GM04504 (cell line): ENCODE results near the gene PLEKHA3.
A peak's percentile ranks its signal among the peaks of the same experiment; 100 is the strongest.
"Not testable (repeated sequence)": the region's sequence is repeated elsewhere in the genome, so short reads cannot be mapped to it uniquely, and the experiment has no call there.

ENCODE experiments used
- DNase-seq: peaks from one replicate; pipeline ENCODE4 v3.0.0-alpha.2; 2012; ENCODE audit warnings: low read depth

Gene PLEKHA3

DNA sequence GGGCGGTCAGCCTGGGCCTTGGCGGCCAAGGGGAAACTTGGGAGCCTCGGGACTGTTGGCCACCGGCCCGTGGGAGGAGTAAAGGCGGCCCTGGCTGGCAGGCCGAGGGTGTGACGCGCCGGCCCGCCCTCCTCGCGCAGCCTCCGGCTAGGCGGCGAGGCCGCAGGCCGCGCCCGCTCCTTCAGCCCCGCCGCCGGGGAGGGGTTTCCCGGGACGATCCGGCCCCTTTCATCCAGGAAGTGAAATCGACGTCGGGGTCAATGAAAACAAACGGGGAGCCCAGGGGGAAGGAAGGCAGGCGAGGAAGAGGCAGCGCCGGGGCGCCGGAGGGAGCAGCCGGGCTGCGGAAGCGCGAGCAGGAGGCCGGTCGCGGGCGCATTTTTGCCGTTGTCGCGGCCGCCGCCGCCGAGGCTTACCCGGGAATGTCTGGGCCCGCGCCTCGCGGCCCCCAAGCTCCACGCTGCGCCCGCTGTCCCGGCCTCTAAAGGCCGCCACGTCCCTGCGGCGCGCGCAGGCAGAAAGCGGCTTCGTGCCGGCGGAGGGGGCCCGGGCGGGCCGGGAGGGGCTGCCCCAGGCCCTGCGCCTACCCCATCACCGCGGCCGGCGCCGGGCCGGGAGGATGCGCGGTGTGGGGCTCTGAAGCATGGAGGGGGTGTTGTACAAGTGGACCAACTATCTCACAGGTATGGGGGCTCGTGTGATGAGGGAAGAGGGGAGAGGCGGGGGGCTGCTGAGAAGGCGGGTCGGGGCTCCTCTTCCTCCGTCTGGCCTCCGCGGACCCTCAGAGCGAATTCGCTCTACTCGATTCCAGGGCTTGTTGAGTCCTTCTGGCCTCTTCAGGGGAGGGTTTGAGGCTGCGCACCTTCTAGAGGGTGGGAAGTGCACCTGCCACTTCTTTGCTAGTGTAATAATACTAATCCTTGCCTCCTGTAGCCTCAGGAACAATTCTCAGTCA lies at the start of gene PLEKHA3:
TSS of gene PLEKHA3 (plus strand) at position 231 of the 955 bp plus-strand sequence. CDS start at position 644, 413 bp downstream.
- peak; percentile 91 for DNase-seq

DNA sequence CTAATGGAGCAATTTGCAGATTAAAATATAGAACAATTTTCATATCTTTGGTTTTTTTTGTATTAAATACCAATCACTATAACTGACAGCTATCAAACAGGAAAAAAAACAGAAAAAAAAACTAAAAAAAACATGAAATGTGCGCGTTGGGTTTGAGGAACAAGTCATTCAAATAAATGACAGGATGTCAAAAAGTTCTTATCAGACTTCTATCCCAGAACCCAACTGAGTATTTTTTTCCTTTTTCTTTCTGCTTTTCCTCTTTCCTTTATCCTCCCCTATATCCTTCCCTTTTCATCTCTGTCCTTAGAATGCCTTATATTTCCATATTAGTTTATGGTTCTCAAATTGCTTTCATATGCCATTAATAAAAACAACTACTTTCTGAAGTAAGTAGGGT lies 43.6 kb upstream of the PLEKHA3 start:
- no peak for DNase-seq

DNA sequence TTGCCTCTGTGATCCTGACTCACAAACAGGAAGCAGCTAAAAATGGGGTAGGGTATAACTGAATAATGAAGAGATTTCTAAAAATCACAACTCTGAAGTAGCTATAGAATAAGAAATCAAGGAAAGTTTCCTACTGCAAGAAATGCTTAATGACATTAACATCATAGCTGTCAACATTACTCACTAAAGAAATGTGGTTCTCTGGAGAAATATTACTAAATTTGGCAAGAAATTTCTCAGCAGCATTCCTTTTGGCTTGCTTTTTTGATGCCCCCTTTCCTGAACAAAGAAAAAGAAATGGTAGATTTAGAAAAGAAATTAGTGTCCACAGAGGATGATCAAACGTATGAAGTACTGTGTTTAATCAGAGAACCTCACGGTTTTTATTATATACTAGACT lies 38.8 kb upstream of the PLEKHA3 start:
- DNase-seq, result no peak

DNA sequence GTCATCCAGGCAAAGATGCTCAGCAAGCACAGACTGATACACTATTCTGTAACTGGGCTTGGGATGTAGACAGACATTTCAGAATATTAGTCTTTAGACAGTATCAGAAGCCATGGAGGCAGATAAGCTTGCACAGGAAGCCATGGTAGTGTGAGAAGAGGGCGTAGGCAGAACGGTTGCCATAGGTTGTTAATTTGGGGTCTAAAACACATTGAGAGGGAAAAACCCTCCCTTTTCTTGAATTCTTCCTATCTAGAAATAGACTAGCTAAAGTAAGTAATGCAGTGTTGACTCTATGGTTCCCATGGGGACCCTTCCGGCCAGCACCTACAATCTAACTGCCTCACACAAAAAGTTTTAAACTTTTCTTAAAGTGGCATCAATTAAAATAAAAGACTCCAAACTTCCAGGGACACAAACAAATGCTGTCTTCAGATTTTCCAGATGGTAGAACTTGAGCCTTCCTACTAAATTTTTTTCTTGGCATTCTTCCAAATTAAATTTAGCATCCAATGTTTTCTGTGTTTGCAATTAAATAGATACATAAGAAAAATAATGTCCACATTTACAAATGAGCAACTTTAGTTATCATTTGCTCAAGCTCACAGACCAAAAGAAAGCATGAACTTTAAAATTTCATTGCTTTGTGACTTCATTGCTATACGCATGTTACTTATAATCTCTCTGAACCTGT lies 31.1 kb upstream of the PLEKHA3 start:
- DNase-seq, result no peak

DNA sequence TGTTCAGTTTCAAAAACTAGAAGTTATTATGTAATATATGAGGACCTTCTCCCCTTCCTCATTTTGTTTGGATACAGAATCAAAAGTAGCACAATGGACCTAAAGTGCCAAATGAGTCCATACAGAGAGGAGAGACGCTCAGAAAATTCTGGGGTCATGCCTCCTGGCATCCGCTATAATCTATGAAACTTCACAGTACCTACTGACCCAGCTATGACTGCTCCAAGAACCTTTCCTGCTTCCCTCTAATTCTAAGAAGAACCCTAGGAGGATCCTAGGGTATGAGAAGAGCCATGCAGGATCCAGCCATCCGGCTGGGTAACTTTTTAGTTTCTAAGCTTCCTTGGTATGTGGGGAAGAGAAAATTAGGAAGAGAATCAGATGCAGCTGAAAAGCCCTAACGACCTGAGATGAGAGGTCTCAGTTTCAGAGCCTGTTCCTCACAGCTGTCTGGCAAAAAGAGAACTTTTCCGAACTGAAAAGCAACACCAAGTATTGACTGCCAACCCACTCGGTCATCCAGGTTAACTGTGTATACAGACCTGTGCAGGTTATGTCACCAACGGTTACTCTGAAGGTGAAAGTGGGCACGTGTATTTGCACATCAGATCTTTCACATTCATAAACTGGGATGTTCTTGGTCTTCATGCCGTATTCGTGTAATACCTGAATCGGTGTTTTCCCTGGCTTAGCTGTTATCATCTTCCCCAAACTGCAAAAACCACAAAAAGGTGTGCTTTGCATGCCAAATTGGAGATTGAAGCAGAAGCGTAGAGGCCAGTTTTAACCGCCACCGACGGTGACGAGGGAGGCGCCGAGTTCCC lies 30.3 kb upstream of the PLEKHA3 start:
- no peak for DNase-seq

DNA sequence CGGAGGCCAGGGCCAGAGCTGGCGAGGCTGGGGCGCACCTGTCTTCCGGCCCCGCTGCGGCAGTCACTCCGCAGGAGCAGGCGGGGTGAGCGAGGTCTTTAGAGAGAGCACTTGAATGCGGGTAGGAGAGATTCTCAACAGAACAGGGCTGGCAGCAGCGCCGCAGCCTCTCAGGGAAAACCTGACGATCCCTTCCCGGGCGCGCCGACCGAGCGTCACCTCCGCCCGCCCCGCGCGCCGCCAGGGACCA lies 29.8 kb upstream of the PLEKHA3 start:
- DNase-seq, result no peak

DNA sequence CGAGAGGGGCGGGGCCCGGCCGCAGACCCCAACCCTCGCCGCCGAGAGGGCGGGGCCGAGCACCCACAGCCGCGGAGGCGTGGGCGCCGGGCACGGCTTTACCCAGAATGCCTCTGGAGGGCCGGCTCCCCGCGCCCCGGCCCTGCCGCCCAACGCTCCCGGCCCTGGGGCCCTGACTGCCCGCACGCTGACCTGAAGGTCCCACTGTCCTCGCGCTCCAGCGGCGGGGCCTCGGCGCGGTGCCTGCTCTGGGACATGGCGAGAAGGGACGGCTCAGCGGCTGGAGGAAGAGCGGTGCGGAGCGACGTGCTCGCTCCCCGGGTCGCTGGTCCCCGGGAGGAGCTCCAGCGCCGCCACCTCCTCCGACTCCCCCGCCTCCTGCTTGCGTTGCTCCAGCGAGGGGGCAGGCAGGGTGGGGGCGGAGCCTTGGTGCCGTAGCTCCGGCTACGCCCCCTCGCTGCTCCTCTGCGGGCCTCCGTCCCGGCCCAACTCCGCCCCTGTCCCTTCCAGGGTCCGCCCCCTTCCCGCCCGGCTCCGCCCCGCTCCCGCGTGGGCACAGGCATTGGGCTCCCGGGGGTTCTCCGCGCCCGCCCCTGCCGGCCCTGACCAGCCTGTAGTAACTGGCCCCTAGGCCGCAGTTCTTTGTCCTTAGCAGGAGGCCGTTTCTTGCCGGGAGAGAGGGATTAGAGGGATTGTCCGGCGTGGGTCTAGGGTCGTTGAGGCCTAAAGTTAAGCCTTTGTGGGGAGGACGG lies 29.3 kb upstream of the PLEKHA3 start, which contains the start of the genes PJVK and PRKRA:
TSS of gene PJVK (plus strand) at position 605 of the 752 bp plus-strand sequence. CDS start 2,032 bp downstream, outside the sequence.
TSS of gene PRKRA (minus strand) at position 402 of the 752 bp plus-strand sequence. CDS start at position 257, 145 bp downstream.
- DNase-seq, result peak; percentile 95

DNA sequence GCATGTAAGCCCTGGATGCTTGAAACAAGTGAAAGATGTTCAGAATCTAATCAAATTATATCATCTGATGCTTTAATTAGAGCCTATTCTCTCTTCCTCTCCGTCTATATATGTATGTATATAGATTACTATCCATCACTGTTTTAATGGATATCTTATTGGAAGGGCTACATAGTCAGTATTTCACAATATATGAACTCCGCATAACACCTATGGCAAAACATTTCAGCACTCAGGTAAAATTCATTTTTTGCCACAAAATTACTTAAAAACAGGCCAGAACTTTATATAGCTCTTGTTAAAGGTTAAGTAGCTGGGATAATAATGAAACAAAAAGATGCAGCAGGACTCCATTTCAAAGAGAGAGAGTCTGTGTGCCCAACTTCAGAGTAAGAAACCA lies 27.9 kb upstream of the PLEKHA3 start:
- DNase-seq, result no peak

DNA sequence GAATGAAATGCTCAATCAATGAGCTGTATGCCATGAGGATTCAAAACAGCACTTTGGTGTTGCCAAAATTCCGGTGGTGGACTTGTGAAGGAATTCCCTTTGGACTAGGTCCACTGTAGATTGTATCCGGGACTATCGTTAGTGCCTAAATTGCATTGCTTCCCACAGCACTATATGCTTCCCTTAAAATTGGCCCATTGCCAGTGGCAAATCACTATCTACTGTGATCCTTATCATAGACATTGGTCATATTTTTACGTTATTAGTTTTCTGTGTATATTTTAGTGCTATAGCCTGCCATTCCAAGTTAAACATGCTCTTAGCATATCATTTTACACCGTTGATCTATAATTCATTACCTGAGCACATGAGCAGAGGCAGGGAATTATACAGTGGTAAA lies 27.4 kb upstream of the PLEKHA3 start:
- no peak for DNase-seq

DNA sequence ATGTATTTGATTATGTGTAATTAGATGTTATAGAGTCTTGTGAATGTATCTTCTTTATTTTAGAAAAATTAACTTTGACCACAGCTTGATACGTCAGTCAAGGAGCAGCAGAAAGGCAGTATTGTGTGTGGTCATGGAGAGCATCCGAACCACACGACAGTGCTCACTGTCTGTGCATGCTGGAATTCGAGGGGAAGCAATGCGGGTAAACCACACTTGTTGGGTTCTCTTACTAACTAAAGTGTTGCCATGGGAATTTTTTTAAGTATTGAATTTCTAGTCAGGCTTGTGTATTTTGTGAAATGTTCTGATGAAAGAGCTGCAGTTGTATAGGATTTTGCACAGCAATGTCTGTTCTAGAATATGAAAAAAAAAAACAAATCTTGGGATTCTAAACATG lies 24.3 kb upstream of the PLEKHA3 start:
- no peak for DNase-seq

DNA sequence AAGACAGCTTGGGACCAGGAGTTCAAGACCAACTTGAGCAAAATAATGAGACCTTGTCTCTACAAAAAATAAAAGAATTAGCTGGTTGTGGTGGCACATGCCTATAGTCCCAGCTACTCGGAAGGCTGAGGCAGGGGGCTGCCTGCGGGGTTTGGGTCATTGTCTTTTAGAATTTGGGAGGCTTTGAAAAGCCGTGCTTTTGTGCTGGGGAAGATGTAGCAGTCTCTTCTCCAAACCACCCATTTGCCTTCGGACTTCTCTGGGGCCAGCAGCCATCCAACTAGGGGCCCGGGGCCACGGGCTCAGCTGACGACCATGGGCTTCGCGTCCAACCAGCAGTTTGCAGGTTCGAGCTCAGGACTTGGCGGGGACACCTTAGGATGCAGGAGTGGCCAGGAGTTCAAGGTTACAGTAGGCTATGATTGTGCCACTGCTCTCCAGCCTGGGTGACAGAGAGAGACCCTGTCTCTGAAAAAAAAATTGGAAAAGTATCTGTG lies 22.8 kb upstream of the PLEKHA3 start:
- no peak for DNase-seq

DNA sequence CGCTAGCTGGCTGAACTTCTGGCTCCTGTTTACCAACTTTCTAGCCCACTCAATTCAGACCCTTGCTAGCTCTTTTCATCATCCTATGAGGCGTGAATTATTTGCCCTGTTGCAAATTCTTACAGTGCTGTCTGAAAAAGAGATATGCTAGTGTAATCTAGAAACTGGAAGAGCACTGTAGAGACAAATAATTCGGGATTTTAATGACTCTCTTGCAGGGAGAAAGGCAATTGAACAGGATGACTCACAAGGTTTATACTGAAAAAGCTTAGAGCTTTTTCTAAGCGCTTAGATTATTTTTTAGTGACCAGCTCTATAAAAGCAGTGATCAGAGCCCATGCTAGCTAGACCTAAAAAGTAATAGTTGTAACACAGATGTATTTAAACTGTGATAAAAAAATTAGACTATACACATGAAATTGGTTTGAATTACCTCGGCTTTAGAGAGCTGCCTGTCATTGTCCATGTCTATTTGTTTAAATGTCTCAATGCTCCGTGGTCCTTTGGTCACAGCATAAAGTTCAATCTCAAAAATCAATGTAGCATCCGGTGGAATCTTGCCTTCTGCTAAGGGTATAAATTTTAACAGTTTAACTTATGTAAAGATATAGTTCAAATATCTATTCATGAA lies 10.9 kb upstream of the PLEKHA3 start:
- DNase-seq, result no peak

DNA sequence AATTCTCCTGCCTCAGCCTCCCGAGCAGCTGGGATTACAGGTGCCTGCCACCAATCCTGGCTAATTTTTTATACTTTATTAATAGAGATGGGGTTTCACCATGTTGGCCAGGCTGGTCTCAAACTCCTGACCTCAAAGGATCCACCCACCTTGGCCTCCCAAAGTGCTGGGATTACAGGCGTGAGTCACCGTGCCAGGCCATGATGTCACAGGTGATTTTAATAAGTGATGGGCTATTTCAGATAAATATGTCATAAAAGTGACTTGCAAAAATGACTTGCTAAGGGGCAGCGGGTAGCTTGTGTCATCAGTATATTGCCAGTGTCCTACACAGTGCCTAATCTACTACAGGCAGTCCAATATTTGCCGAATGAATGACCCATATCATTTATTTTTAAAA lies 8.9 kb upstream of the PLEKHA3 start:
- not testable (repeated sequence) for DNase-seq

DNA sequence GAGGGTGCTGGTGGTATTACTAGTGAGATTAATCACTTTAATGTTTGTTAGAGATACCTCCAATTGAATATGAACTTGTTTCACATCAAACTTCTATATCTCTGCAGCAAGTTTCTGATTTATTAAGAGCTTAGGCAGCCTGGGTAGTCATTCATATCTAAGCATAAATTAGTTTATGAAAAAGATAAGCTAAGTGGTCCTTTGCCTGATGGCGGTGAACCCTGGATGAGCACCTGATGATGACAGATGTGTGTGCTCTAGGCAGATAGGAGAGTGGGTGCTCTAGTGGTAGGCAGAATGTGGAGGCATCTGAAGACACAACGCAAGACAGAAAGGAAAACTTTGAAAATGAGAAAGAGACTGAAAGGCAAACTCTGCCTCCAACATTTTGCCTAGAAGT lies 6.9 kb upstream of the PLEKHA3 start:
- DNase-seq, result no peak

DNA sequence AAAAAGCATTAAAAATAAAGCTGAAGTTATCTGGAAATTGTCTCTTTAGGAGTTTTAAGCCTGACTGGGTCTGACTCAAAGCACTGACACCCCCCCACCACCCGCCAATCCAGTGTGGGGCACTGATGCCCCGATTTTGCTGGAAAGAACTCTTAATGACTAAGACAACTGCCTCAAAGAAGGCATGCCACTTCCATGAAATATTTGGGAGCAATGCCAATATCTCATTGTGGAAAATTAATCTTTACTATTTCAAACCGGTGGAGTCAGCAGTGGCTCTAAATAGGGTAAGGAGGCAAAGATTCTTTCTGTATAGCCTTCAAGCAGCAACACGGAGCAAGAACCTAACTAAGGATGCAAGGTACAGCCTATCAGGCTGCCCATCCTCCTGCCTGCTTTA lies 6.3 kb upstream of the PLEKHA3 start:
- DNase-seq, result no peak

DNA sequence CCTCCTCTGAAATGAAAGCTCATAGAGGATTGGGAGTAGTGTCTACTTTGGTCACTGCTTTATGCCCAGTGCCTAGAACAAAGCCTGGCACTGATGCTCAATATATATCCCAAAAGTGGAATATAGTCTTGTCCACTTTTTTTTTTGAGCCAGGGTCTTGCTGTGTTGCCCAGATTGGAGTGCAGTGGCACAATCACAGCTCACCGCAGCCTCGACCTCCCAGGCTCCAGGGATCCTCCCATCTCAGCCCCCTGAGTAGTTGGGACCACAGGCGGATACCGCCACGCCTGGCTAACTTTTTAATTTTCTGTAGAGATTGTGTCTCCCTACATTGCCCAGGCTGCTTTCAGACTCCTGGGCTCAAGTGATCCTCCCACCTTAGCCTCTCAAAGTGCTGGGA lies 5.7 kb upstream of the PLEKHA3 start:
- no peak for DNase-seq

DNA sequence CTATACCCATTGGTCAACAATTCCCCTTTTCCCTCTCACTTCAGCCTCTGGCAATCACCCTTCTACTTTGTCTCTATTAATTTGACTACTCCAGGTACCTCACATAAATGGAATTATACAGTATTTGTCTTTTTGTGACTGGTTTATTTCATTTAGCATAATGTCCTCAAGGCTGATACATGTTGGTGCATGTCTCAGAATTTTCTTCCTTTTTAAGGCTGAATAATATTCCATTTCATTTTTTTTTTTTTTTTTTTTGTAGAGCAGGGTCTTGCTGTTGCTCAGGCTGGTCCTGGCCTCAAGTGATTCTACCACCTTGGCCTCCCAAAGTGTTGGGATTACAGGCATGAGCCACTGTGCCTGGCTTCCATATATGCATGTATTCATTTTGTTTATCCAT lies 3.8 kb upstream of the PLEKHA3 start:
- DNase-seq, result no peak

DNA sequence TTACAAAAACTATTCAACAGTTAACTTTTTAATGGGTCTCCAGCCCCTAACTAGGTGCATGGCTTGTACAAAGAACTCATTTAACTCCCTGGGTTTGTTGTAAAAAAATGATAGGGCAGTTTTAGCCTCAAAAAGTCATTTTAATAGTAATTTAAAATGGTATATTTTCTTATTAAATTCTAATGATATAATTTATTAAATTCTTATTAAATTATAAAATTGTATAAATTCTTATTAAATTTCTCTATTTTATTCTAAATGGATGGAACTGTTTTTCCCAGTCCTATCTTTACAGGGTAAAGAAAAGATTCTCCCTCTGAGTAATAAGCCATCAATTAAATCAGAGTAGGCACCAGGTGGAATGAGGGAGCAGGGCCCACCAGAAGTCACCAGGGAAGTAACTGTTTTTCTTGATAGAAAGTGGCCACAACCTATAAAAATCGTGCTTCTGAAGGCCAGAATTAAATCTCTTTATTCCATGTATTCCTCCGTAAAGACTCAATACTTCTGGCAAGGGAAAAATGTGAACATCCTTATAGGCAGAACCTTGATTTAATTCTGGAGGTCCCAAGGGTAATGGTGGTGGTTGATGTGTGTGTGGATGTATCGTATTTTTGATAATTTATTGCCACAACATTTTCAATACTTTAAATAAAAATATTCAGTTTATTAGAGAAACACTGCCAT lies 2.7 kb upstream of the PLEKHA3 start:
- DNase-seq, result no peak

DNA sequence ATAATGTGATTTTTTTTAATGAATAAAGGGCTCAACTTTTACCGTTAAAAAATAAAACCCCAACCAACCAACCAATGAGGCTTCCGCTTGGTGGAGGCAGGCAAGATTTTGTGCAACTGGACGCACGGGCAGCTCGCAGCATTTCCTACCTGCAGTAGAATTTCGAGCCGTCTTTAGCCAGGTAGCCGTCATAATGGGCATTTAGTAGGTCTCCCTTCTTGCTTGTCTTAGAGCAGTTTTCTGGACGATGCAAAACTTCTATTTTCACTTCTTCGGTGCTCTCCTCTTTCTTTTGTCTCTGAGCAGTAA lies 2.2 kb upstream of the PLEKHA3 start:
- DNase-seq, result no peak

DNA sequence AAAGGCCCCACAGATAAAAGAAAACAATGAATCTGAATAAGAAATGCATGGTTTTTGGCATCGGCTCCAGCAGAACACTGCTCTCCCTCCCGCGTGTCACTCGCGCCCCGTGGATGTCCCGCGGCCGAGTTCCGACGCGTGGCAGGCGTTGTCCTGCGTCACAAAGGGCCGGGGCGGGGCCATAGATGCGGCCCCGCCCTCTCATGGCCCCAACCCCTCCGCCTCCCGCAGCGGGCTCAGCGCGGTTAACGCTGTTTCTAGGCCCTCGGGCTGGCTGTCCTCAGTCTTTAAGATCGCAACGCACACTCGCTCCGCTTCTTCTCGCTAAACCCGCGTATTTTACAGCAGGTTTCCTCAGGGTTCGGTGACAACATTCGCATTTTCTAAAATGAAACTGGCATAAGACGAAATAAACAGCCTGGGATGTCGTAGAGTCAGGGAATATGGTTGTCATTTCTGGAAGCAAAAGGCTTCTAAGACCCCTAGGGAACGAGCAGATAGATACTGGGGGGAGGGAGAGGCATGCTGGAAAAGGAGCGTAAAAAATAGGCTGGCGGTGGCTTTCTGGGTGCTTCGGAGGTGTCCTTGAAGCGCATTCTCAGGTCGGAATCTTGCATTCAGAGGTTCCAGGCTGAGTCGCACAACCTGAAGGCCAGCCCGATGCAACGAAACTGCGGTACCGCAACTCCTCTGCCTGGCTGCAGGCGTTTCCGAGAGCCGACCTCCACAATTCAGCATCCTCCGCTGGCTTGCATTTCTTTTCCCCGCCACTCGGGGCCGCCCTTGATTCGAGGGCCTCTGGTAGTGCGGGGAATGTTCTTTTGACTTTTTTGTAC lies 1.6 kb upstream of the PLEKHA3 start, which contains the start of gene FKBP7:
TSS of gene FKBP7 (minus strand) at position 162 of the 836 bp plus-strand sequence. CDS start at position 61, 101 bp downstream.
- peak; percentile 67 for DNase-seq
